SK-N-SH (cell line): ENCODE measurements around the gene IL12RB1.

ENCODE experiments used
- ELF1 ChIP-seq: IDR thresholded peaks from 2 replicates; pipeline ENCODE4 v1.4.0; 2012
- EZH2phosphoT487 ChIP-seq: fragments of 200-600 bp; sonication (generic); IDR thresholded peaks from 2 replicates; pipeline ENCODE4 v1.6.1; 2017; ENCODE audit warnings: low read depth, mixed run types, mild to moderate bottlenecking, antibody characterized with exemption, moderate library complexity, borderline replicate concordance
- POLR2AphosphoS5 ChIP-seq: IDR thresholded peaks from 2 replicates; pipeline ENCODE4 v1.6.1; 2012; ENCODE audit warnings: low read depth, low read length
- RCOR1 ChIP-seq: fragments of 150-350 bp; IDR thresholded peaks from 2 replicates; pipeline ENCODE4 v1.6.1; 2017; ENCODE audit warnings: antibody characterized with exemption, low read length
- SIN3A ChIP-seq: IDR thresholded peaks from 2 replicates; pipeline ENCODE4 v1.6.1; 2012; ENCODE audit warnings: low read depth, mild to moderate bottlenecking, low read length, moderate library complexity, borderline replicate concordance
- TAF1 ChIP-seq: IDR thresholded peaks from 2 replicates; pipeline ENCODE4 v1.6.1; 2012; ENCODE audit warnings: low read depth, mild to moderate bottlenecking, low read length, moderate library complexity, borderline replicate concordance
- TF ChIP-seq, protein P1 (sequence below): fragments of 200-600 bp; sonication (generic); IDR thresholded peaks from 2 replicates; pipeline ENCODE4 v1.6.1; 2017; ENCODE audit warnings: antibody characterized with exemption, mild to moderate bottlenecking, moderate library complexity

DNA sequence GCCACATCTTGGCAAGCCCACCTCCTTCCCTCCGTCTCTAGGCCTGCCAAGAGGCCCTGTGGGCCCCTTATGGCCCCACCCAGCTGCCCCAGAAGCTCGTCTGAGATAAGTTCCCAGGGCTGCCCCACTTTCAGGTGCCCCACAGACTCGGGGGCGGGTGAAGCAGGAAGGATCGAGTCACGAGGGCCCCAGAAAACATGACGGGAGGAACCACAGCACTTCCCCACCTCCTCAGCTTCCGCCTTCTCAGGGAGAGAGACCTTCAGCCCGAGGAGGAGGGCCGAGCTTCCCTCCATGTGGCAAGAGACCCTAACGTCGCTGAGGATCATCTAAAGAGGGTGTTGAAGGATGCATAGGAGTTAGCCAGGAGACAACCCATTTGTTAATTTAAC is 4.5 kb upstream of the IL12RB1 start:
- TF ChIP-seq TAF1 (no peak), RCOR1 (no peak), POLR2AphosphoS5 (no peak), ELF1 (no peak), SIN3A (no peak), EZH2phosphoT487 (no peak)
- TF ChIP-seq, protein P1, sequence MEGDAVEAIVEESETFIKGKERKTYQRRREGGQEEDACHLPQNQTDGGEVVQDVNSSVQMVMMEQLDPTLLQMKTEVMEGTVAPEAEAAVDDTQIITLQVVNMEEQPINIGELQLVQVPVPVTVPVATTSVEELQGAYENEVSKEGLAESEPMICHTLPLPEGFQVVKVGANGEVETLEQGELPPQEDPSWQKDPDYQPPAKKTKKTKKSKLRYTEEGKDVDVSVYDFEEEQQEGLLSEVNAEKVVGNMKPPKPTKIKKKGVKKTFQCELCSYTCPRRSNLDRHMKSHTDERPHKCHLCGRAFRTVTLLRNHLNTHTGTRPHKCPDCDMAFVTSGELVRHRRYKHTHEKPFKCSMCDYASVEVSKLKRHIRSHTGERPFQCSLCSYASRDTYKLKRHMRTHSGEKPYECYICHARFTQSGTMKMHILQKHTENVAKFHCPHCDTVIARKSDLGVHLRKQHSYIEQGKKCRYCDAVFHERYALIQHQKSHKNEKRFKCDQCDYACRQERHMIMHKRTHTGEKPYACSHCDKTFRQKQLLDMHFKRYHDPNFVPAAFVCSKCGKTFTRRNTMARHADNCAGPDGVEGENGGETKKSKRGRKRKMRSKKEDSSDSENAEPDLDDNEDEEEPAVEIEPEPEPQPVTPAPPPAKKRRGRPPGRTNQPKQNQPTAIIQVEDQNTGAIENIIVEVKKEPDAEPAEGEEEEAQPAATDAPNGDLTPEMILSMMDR, result no peak
